Left ventricle myocardium inferior (tissue), 1 donor: ENCODE results near the gene SLC9A4. TPM values are rescaled to one million over a fixed set of nuclear protein-coding genes. Genes with fewer than 3 reads are reported as not detected.
"Not testable (repeated sequence)": the region's sequence is repeated elsewhere in the genome, so short reads cannot be mapped to it uniquely, and the experiment has no call there.

ENCODE experiments used
- DNase-seq: peaks from one replicate; pipeline ENCODE4 v3.0.0-alpha.2; 2020
- H3K27ac ChIP-seq: fragments of 200-600 bp; replicated peaks from 2 replicates; pipeline ENCODE4 v1.8.0; 2021
- H3K27me3 ChIP-seq: fragments of 200-600 bp; 2 replicates; pipeline ENCODE4 v1.8.0; 2021; ENCODE audit warnings: low read depth
- H3K36me3 ChIP-seq: fragments of 200-600 bp; 2 replicates; pipeline ENCODE4 v1.8.0; 2021
- H3K4me1 ChIP-seq: fragments of 200-600 bp; 2 replicates; pipeline ENCODE4 v1.8.0; 2021
- H3K4me3 ChIP-seq: fragments of 200-600 bp; 2 replicates; pipeline ENCODE4 v1.8.0; 2021; ENCODE audit warnings: mild to moderate bottlenecking, moderate library complexity
- H3K9me3 ChIP-seq: fragments of 200-600 bp; replicated peaks from 2 replicates; pipeline ENCODE4 v1.8.0; 2021
- intact Hi-C: fragments of 100-400 bp; cut with micrococcal nuclease; formaldehyde crosslinking; loops from one replicate; pipeline ENCODE4 v1.11.0; 2022
- total RNA-seq: library from RNA; stranded (reverse); fragmentation: NEBNext Ultra II Directional; extraction: Animal tissue kit (Norgen Biotek cat#: 25700); gene quantifications from one replicate; pipeline ENCODE4 v1.2.1, GENCODE V29; 2021
- TF ChIP-seq, protein P1 (sequence below): fragments of 200-600 bp; IDR thresholded peaks from 2 replicates; pipeline ENCODE4 v1.8.0; 2021; ENCODE audit warnings: antibody characterized with exemption, mild to moderate bottlenecking, borderline replicate concordance
- donor health status: DM: no; HTN: yes; CAD: no; lungs with severe emphysema.

Gene SLC9A4
- total RNA-seq, 1 donor from 2014 or later = not detected

DNA sequence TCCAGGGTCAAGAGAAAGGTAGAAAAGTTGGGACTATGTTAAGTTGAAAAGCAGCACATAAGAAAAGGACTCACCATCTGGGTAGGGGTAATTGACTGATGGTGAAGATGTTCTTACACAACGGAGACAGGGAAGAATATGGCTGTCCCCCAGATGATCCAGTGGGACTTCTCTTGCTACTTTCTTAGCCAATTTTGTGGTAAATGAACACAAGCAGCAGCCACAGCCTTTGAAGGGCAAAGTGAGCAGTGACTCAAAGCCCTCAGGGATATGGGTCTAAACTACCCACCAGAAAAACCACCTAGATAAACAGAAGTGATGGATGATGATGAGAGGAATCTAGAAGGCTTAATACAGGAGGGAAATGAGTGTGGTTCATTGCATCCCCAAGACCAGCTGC, 80.6 kb downstream of the SLC9A4 start:
- intact Hi-C loops = no loop called here
- TF ChIP-seq, protein P1, sequence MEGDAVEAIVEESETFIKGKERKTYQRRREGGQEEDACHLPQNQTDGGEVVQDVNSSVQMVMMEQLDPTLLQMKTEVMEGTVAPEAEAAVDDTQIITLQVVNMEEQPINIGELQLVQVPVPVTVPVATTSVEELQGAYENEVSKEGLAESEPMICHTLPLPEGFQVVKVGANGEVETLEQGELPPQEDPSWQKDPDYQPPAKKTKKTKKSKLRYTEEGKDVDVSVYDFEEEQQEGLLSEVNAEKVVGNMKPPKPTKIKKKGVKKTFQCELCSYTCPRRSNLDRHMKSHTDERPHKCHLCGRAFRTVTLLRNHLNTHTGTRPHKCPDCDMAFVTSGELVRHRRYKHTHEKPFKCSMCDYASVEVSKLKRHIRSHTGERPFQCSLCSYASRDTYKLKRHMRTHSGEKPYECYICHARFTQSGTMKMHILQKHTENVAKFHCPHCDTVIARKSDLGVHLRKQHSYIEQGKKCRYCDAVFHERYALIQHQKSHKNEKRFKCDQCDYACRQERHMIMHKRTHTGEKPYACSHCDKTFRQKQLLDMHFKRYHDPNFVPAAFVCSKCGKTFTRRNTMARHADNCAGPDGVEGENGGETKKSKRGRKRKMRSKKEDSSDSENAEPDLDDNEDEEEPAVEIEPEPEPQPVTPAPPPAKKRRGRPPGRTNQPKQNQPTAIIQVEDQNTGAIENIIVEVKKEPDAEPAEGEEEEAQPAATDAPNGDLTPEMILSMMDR = no peak
- H3K27me3 ChIP-seq = no peaks in the 10 kb centered on the region
- no peak overlapping the region for H3K4me3 ChIP-seq
- DNase-seq = no peak
- no peaks in the 10 kb centered on the region for H3K4me1 ChIP-seq
- H3K9me3 ChIP-seq = peaks cover 30% of the 10 kb centered on the region
- no peak overlapping the region for H3K27ac ChIP-seq
- no peaks in the 10 kb centered on the region for H3K36me3 ChIP-seq

DNA sequence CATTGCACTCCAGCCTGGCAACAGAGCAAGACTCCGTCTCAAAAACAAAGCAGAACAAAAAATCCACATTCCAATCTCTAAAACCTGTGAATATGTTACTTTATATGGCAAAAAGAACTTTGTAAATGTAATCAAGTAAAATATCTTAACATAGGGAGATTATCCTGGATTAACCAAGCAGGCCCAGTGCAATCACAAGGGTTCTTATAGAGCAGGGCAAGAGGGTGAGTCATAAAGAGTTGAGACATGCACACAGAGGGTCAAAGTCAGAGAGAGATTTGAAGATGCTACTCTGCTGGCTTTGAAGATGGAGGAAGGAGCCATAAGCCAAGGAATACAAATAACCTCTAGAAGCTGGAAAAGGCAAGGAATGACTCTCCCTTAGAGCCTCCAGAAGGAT, 85.4 kb downstream of the SLC9A4 start:
- H3K4me3 ChIP-seq = no peak overlapping the region
- H3K4me1 ChIP-seq = no peaks in the 10 kb centered on the region
- intact Hi-C loops = no loop called here
- no peaks in the 10 kb centered on the region for H3K36me3 ChIP-seq
- no peaks in the 10 kb centered on the region for H3K27me3 ChIP-seq
- H3K27ac ChIP-seq = no peak overlapping the region
- TF ChIP-seq, protein P1 = no peak
- H3K9me3 ChIP-seq = no peaks in the 10 kb centered on the region
- no peak for DNase-seq

DNA sequence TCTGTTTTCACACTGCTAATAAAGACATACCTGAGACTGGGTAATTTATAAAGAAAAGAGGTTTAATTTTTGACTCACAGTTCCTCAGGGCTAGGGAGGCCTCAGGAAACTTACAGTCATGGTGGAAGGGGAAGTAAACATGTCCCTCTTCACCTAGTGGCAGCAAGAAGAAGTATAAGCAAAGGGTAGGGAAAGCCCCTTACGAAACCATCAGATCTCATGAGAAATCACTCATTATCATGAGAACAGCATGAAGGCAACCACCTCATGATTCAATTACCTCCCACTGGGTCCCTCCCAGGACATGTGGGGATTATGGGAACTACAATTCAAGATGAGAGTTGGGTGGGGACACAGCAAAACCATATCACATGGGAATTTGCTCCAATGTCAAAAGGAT, 89.5 kb downstream of the SLC9A4 start:
- DNase-seq, H3K36me3 ChIP-seq, H3K4me3 ChIP-seq, H3K27me3 ChIP-seq, H3K4me1 ChIP-seq, H3K27ac ChIP-seq, intact Hi-C loops: not testable (repeated sequence)
- H3K9me3 ChIP-seq = peaks cover 13% of the 10 kb centered on the region

DNA sequence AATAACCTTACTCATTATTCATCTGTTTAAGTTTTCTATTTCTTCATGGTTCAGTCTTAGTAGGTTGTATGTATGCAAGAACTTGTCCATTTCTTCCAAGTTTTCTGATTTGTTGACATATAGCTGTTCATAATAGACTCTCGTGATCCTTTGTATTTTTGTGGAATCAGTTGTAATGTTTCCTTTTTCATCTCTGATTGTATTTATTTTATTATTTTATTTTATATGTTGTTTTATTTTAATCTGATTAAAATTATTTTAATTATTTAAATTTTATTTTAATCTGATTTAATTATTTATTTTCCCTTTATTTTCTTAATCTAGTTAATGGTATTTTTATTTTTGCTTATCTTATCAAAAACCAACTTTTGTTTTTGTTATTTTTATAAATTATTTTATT, 102.9 kb downstream of the SLC9A4 start:
- intact Hi-C loops = no loop called here
- Histone ChIP-seq H3K4me3 (no peak overlapping the region), H3K36me3 (no peaks in the 10 kb centered on the region), H3K27ac (no peak overlapping the region), H3K4me1 (no peaks in the 10 kb centered on the region), H3K9me3 (peaks cover 47% of the 10 kb centered on the region), H3K27me3 (no peaks in the 10 kb centered on the region)
- no peak for DNase-seq
- TF ChIP-seq, protein P1 = no peak

DNA sequence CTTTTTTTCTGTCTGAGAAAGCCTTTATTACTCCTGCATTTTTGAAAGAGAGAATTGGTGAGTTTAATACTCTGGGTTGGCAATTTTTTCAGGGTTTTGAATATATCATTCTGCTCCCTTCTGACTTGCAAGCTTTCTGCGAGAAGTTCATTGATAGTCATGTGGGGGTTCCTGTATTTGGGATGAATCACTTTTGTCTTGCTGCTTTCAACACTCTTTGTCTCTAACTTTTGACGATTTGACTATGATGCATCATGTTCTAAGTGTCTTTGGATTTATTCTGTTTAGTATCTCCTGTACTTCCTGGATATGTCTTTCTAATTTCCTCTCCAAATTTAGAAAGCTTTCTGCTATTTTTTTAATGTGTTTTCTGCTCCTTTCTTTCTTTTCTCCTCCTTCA, 105.3 kb downstream of the SLC9A4 start:
- Histone ChIP-seq H3K27ac (no peak overlapping the region), H3K4me3 (no peak overlapping the region), H3K4me1 (no peaks in the 10 kb centered on the region), H3K9me3 (peaks cover 41% of the 10 kb centered on the region), H3K36me3 (no peaks in the 10 kb centered on the region), H3K27me3 (no peaks in the 10 kb centered on the region)
- DNase-seq = no peak
- TF ChIP-seq, protein P1 = no peak
- intact Hi-C loops = no loop called here

DNA sequence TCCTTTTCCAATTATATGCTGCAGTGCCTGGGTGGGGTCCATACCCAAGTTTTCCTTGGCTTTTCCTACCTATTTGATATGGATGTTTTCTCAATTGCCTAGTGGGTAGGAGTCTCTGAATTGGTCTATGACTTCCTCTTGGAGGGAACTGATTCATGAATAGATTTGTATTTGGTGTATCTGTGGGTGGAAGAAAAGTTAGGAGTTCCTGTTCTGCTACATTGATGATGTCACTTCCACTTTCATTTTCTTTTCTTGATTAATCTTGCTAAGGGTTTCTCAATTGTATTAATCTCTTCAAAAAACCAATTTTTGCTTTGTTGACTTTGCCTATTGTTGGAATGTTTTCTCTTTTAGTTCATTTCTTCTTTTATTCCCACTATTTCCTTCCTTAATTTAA, 108.9 kb downstream of the SLC9A4 start:
- Histone ChIP-seq H3K36me3 (no peaks in the 10 kb centered on the region), H3K4me1 (no peaks in the 10 kb centered on the region), H3K27ac (no peak overlapping the region), H3K4me3 (no peak overlapping the region), H3K9me3 (peaks cover 23% of the 10 kb centered on the region), H3K27me3 (no peaks in the 10 kb centered on the region)
- no peak for DNase-seq
- intact Hi-C loops = no loop called here
- TF ChIP-seq, protein P1 = no peak
